ENCODE results near the gene LCP2.

DNA sequence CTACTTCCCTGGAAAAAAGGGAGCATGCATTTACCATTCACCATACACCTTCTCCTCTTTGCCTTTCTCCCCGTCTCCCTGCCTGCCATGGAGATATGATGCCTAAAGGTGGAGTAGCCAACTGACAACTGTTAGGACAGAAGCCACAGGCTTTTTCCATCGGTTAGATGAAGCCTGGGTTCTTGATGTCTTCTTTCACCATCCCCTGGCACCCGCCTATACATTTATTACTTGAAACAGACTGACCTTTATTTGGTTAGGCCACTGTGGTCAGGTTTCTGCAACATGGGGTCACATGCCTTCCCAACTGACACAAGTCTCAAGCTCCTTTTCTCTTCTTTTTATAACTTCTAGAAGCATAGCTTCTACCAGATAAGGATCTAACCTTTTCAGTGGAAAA is 7.1 kb downstream of the LCP2 start:
- TF ChIP-seq, protein P1, sequence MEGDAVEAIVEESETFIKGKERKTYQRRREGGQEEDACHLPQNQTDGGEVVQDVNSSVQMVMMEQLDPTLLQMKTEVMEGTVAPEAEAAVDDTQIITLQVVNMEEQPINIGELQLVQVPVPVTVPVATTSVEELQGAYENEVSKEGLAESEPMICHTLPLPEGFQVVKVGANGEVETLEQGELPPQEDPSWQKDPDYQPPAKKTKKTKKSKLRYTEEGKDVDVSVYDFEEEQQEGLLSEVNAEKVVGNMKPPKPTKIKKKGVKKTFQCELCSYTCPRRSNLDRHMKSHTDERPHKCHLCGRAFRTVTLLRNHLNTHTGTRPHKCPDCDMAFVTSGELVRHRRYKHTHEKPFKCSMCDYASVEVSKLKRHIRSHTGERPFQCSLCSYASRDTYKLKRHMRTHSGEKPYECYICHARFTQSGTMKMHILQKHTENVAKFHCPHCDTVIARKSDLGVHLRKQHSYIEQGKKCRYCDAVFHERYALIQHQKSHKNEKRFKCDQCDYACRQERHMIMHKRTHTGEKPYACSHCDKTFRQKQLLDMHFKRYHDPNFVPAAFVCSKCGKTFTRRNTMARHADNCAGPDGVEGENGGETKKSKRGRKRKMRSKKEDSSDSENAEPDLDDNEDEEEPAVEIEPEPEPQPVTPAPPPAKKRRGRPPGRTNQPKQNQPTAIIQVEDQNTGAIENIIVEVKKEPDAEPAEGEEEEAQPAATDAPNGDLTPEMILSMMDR (conservative IDR thresholded peaks at IDR 0.05; ENCODE audit: low read length): no peak
- no peak for TF ChIP-seq EZH2phosphoT487 (IDR thresholded peaks at IDR 0.05; ENCODE audit: borderline replicate concordance)

All from Loucy (cell line).